K562 (cell line): ENCODE data around the gene COL8A2. TPM values are rescaled to one million over a fixed set of nuclear protein-coding genes. Genes with fewer than 3 reads are reported as not detected.
A peak's percentile ranks its signal among the peaks of the same experiment; 100 is the strongest.

ENCODE experiments used
- DIDO1 ChIP-seq: fragments of 450-650 bp; IDR thresholded peaks from 2 replicates; pipeline ENCODE4 v1.6.1; 2016; ENCODE audit warnings: low read depth, missing biosample characterization, missing genetic modification characterization
- EP300 ChIP-seq: IDR thresholded peaks from 2 replicates; pipeline ENCODE4 v1.6.1; 2012; ENCODE audit warnings: low read length, improper control_type of control experiment
- ETV5 ChIP-seq: sonication (generic); formaldehyde crosslinking; IDR thresholded peaks from 2 replicates; pipeline ENCODE4 v1.4.0; 2020; ENCODE audit warnings: low read depth, mild to moderate bottlenecking, missing genetic modification reagents
- KHSRP ChIP-seq: fragments of 450-650 bp; IDR thresholded peaks from 2 replicates; pipeline ENCODE4 v1.6.1; 2017
- NFATC3 ChIP-seq: fragments of 450-650 bp; IDR thresholded peaks from 2 replicates; pipeline ENCODE4 v1.6.1; 2017; ENCODE audit warnings: mild to moderate bottlenecking
- POLR2A ChIP-seq: fragments of 450-650 bp; conservative IDR thresholded peaks from 2 replicates; pipeline ENCODE4 v1.6.1; 2016
- RBM25 ChIP-seq: fragments of 200-400 bp; formaldehyde crosslinking; IDR thresholded peaks from 2 replicates; pipeline ENCODE4 v1.6.1; 2018; ENCODE audit warnings: low read length, low read depth, moderate library complexity; ENCODE audit not compliant: severe bottlenecking
- SAP30 ChIP-seq: fragments of 200-600 bp; sonication (generic); IDR thresholded peaks from 2 replicates; pipeline ENCODE4 v1.6.1; 2012; ENCODE audit warnings: borderline replicate concordance, low read depth, mild to moderate bottlenecking, moderate library complexity, low read length, control low read depth, inconsistent platforms; ENCODE audit not compliant: insufficient read depth, poor library complexity, severe bottlenecking
- SMAD2 ChIP-seq: fragments of 150-350 bp; IDR thresholded peaks from 2 replicates; pipeline ENCODE4 v1.6.1; 2014; ENCODE audit warnings: low read depth, mild to moderate bottlenecking, low read length
- SRSF1 ChIP-seq: fragments of 200-400 bp; formaldehyde crosslinking; IDR thresholded peaks from 2 replicates; pipeline ENCODE4 v1.6.1; 2017; ENCODE audit warnings: mild to moderate bottlenecking, low read depth, low read length, moderate library complexity
- TEAD4 ChIP-seq, 2 experiments: sonication (generic) in 1 of 2; formaldehyde crosslinking in 1 of 2; IDR thresholded peaks; 2 replicates each; pipeline versions ENCODE4 v1.6.1 to v1.8.0; 2012 to 2022; ENCODE audit warnings: borderline replicate concordance in 1 of 2, inconsistent platforms in 1 of 2, low read length in 1 of 2, mild to moderate bottlenecking in 1 of 2, missing genetic modification reagents in 1 of 2
- ZNF121 ChIP-seq: sonication (generic); formaldehyde crosslinking; conservative IDR thresholded peaks from 2 replicates; pipeline ENCODE4 v1.8.0; 2022; ENCODE audit warnings: missing genetic modification reagents
- ZNF324 ChIP-seq: fragments of 250-450 bp; sonication (Bioruptor Pico); IDR thresholded peaks from 2 replicates; pipeline ENCODE4 v1.4.0; 2020; ENCODE audit warnings: mild to moderate bottlenecking
- ZNF644 ChIP-seq: fragments of 200-800 bp; sonication (Bioruptor generic); IDR thresholded peaks from 2 replicates; pipeline ENCODE4 v1.6.1; 2016; ENCODE audit warnings: low read depth, missing genetic modification characterization, missing compliant biosample characterization
- polyA plus RNA-seq, 8 experiments: library from polyadenylated mRNA; depleted of rRNA in 4 of 8; stranded (reverse) in 5 of 8; unstranded in 3 of 8; fragments of >200 nt; fragmentation: Nextera tagmentation in 2 of 8; fragmentation: Illumina TruSeq in 1 of 8; extraction: Ambion mirVana in 2 of 8; extraction: Trizol in 1 of 8; gene quantifications; 2 replicates each; pipeline versions ENCODE4 v1.2.1 to v1.2.3, GENCODE V29; 2011 to 2014; ENCODE audit warnings: inconsistent platforms in 1 of 8, missing spikeins in 1 of 8
- total RNA-seq, 7 experiments: library from RNA; depleted of rRNA in 6 of 7; stranded (reverse); fragments of >200 nt in 6 of 7; fragmentation: Illumina TruSeq in 2 of 7; extraction: Trizol in 2 of 7; gene quantifications; 2 replicates each; pipeline versions ENCODE4 v1.2.1 to v1.2.3, GENCODE V29; 2011 to 2021; ENCODE audit warnings: low replicate concordance in 1 of 7
- TF ChIP-seq, protein P1 (sequence below): fragments of 450-650 bp; IDR thresholded peaks from 2 replicates; pipeline ENCODE4 v1.6.1; 2016; ENCODE audit warnings: mild to moderate bottlenecking
- TF ChIP-seq, protein P2 (sequence below): sonication (generic); formaldehyde crosslinking; IDR thresholded peaks from 2 replicates; pipeline ENCODE4 v1.8.0; 2023; ENCODE audit warnings: missing genetic modification reagents, mild to moderate bottlenecking, borderline replicate concordance
- TF ChIP-seq, protein P3 (sequence below): fragments of 250-450 bp; sonication (Bioruptor Pico); IDR thresholded peaks from 2 replicates; pipeline ENCODE4 v1.5.0; 2021; ENCODE audit warnings: mild to moderate bottlenecking, moderate library complexity

COL8A2 gene
- total and polyA plus RNA-seq, 9 of the 15 experiments (the other 6 are each of a cell fraction or from before 2014, with no cell fraction given): 0.03 to 0.14 (median 0.04) TPM; not detected in 5

DNA sequence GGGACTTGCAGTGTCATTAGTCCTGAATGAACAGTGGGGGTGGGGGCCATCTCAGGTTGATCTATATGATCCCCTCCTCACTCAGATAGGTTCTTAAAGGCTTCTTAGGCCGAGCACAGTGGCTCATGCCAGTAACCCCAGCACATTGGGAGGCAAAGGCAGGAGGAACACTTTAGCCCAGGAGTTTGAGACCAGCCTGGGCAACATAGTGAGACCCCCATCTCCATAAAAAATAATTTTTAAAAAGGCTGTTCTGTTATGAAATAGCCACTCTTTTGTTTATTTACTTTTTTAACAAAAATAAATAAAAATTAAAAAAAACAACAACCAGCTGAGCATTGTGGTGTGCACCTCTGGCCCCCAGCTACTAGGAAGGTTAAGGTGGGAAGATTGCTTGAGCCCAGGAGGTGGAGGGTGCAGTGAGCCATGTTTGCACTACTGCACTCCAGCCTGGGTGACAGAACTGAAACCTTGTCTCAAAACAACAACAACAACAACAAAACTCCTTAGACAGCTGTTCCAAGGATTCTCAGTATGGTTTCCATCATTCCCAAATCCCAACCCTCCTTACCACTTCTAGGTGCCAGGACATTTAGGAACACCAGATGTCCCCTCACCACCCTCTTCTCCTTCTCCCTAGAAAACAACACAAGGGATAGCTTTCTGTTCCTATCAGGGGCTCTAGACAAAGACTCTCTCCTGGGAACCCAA, 26.3 kb upstream of the COL8A2 start (continued):
- no peak for TF ChIP-seq SAP30
- TF ChIP-seq, protein P1, sequence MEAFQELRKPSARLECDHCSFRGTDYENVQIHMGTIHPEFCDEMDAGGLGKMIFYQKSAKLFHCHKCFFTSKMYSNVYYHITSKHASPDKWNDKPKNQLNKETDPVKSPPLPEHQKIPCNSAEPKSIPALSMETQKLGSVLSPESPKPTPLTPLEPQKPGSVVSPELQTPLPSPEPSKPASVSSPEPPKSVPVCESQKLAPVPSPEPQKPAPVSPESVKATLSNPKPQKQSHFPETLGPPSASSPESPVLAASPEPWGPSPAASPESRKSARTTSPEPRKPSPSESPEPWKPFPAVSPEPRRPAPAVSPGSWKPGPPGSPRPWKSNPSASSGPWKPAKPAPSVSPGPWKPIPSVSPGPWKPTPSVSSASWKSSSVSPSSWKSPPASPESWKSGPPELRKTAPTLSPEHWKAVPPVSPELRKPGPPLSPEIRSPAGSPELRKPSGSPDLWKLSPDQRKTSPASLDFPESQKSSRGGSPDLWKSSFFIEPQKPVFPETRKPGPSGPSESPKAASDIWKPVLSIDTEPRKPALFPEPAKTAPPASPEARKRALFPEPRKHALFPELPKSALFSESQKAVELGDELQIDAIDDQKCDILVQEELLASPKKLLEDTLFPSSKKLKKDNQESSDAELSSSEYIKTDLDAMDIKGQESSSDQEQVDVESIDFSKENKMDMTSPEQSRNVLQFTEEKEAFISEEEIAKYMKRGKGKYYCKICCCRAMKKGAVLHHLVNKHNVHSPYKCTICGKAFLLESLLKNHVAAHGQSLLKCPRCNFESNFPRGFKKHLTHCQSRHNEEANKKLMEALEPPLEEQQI: no peak
- TF ChIP-seq SRSF1: no peak
- TF ChIP-seq KHSRP: no peak
- TF ChIP-seq ZNF121 (CRISPR knock-in tag): peak; percentile 74
- no peak for TF ChIP-seq ZNF324 (CRISPR knock-in tag)
- no peak for TF ChIP-seq RBM25
- TF ChIP-seq, protein P2, sequence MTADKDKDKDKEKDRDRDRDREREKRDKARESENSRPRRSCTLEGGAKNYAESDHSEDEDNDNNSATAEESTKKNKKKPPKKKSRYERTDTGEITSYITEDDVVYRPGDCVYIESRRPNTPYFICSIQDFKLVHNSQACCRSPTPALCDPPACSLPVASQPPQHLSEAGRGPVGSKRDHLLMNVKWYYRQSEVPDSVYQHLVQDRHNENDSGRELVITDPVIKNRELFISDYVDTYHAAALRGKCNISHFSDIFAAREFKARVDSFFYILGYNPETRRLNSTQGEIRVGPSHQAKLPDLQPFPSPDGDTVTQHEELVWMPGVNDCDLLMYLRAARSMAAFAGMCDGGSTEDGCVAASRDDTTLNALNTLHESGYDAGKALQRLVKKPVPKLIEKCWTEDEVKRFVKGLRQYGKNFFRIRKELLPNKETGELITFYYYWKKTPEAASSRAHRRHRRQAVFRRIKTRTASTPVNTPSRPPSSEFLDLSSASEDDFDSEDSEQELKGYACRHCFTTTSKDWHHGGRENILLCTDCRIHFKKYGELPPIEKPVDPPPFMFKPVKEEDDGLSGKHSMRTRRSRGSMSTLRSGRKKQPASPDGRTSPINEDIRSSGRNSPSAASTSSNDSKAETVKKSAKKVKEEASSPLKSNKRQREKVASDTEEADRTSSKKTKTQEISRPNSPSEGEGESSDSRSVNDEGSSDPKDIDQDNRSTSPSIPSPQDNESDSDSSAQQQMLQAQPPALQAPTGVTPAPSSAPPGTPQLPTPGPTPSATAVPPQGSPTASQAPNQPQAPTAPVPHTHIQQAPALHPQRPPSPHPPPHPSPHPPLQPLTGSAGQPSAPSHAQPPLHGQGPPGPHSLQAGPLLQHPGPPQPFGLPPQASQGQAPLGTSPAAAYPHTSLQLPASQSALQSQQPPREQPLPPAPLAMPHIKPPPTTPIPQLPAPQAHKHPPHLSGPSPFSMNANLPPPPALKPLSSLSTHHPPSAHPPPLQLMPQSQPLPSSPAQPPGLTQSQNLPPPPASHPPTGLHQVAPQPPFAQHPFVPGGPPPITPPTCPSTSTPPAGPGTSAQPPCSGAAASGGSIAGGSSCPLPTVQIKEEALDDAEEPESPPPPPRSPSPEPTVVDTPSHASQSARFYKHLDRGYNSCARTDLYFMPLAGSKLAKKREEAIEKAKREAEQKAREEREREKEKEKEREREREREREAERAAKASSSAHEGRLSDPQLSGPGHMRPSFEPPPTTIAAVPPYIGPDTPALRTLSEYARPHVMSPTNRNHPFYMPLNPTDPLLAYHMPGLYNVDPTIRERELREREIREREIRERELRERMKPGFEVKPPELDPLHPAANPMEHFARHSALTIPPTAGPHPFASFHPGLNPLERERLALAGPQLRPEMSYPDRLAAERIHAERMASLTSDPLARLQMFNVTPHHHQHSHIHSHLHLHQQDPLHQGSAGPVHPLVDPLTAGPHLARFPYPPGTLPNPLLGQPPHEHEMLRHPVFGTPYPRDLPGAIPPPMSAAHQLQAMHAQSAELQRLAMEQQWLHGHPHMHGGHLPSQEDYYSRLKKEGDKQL (CRISPR knock-in tag): no peak
- no peak for TF ChIP-seq EP300
- no peak for TF ChIP-seq DIDO1 (tag)
- no peak for TF ChIP-seq NFATC3
- TF ChIP-seq, protein P3, sequence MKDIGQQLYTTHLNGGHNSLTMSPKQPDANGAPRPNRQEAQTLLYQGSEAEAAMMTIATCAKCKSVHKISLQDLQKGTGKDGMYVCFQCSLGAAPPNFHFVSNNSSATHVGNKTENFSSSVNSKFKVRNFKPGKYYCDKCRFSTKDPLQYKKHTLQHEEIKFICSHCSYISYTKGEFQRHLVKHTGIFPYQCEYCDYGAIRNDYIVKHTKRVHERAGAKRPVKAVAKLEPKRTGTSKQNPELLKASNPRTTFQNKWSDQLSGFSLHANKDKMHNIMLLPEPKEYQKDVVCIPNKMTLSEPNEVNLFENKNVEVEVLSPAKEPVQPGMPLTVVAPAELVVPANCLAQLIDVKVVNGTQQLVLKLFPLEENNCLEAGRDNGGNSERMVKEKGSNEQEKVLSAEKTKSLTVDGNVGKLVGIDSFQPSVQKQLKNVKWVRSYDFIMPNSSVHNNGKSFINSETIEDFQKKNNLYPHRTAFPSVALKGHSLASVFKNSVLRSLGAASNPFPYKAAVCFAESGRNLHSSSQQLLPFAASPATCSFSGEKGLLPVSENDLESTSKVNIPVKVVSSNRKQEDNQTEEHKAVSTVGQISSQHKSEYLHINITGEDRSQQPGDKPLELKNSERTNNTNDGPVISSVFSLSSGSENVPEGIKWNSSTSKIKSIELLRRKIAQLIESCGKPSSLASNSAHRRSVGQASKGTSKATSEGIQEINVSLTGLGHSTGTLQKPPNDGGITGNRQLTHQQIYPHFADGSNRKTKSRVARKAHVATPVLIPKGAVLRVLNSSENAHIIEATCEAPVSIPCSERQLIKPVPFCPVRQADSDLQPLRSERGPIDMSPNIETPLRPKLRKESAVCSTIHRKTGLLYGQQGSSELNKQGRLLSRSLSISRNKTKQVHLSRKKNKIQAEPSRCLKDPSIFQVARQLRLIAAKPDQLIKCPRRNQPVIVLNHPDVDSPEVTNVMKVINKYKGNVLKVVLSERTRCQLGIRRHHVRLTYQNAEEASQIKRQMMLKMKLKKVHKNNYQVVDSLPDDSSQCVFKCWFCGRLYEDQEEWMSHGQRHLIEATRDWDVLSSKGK (CRISPR knock-in tag): no peak
- peak; percentile 78; the same call in 1 of the 2 replicates for TF ChIP-seq ZNF644 (tag)
- no peak for TF ChIP-seq POLR2A
- 0 out of 2 replicates have a peak, but pooled peaks have one; percentile 45 for TF ChIP-seq ETV5 (CRISPR knock-in tag)
- TF ChIP-seq SMAD2: no peak
- no peak for TF ChIP-seq TEAD4 (IDR thresholded peaks at IDR 0.05; ENCODE audit: low read length)
- no peak for TF ChIP-seq TEAD4 (CRISPR knock-in tag; IDR thresholded peaks at IDR 0.05; ENCODE audit: borderline replicate concordance)
